Measurements from ENCODE around the gene KDM4B.

Gene KDM4B

DNA sequence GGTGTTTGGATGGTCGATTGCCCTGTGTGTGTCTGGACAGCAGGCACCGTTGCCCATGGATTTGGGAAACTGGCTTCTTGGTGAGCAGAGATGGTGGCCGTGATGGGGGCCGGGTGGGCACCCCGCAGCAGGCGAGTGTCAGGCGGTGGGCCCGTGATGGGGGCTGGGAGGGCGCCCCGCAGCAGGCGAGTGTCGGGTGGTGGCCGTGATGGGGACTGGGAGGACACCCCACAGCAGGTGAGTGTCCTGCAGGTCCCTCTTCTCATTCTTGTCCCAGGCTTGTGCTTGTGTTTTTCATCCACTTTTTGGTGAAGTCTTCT, 86.5 kb downstream of the KDM4B start:
- TF ChIP-seq, protein P1, sequence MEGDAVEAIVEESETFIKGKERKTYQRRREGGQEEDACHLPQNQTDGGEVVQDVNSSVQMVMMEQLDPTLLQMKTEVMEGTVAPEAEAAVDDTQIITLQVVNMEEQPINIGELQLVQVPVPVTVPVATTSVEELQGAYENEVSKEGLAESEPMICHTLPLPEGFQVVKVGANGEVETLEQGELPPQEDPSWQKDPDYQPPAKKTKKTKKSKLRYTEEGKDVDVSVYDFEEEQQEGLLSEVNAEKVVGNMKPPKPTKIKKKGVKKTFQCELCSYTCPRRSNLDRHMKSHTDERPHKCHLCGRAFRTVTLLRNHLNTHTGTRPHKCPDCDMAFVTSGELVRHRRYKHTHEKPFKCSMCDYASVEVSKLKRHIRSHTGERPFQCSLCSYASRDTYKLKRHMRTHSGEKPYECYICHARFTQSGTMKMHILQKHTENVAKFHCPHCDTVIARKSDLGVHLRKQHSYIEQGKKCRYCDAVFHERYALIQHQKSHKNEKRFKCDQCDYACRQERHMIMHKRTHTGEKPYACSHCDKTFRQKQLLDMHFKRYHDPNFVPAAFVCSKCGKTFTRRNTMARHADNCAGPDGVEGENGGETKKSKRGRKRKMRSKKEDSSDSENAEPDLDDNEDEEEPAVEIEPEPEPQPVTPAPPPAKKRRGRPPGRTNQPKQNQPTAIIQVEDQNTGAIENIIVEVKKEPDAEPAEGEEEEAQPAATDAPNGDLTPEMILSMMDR (IDR thresholded peaks at IDR 0.05; ENCODE audit: control insufficient read depth, insufficient read depth, low read depth, low read length, missing control alignments) = no peak
- no peak for DNase-seq (ENCODE audit: low read depth)
- no peak overlapping the region for H3K4me3 ChIP-seq (ENCODE audit: control insufficient read depth, low read depth, low read length)

DNA sequence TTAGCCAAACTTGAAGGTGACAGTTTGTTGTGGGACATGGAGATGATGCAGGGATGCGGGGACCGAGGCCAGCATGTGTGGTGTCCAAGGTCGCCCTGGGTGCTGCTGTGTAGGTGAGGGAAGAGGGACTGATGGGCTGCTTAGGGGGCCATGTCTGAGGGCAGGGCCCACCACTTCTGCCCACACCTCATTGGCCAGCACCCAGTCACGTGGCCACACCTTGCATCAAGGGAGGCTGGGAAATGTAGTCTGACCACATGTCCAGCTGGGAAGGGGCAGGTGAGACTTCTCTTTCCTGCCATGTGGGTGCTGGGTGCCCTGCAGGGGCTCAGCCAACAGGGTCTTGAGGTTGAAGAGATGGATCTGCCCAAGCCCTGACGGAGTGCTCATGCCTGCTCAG, 88.9 kb downstream of the KDM4B start:
- no peak for DNase-seq (ENCODE audit: low read depth)
- no peak overlapping the region for H3K4me3 ChIP-seq (ENCODE audit: control insufficient read depth, low read depth, low read length)
- TF ChIP-seq, protein P1 (IDR thresholded peaks at IDR 0.05; ENCODE audit: control insufficient read depth, insufficient read depth, low read depth, low read length, missing control alignments) = no peak

DNA sequence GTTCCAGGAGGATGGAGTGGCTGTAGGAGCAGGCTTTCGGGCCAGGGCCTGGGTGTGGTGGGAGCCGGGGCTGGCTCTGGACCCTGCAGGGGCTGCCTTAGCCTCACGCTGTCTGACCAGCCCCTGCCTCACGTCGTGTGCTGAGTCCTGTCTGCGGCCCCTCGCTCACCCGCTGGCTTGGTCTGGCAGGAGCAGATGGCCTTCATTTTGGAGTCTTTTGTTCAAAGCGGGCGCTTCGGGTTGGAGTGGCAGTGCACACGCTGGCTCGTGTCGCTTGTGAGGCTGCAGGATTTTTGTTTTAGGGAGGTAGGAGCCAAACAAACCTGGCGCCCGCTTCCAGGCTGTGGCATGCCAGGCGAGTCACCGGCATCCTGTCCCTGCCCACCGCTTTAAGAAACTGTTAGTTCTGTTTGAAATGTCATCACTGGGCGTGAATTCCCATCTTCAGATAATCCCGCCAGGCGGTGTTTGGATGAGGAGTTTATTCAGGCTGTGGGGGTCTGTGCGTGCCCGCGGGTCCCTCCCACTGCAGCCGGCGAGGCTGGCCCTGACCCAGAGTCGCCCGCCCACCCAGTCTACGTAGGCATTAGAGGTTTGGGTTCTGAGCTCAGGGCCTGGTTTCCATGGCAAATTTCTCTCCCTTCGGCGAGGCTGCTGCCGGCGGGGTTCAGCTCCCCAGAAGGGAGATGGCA, 89.8 kb downstream of the KDM4B start:
- TF ChIP-seq, protein P1 (IDR thresholded peaks at IDR 0.05; ENCODE audit: control insufficient read depth, insufficient read depth, low read depth, low read length, missing control alignments) = no peak
- H3K4me3 ChIP-seq (ENCODE audit: control insufficient read depth, low read depth, low read length) = no peak overlapping the region
- no peak for DNase-seq (ENCODE audit: low read depth)

DNA sequence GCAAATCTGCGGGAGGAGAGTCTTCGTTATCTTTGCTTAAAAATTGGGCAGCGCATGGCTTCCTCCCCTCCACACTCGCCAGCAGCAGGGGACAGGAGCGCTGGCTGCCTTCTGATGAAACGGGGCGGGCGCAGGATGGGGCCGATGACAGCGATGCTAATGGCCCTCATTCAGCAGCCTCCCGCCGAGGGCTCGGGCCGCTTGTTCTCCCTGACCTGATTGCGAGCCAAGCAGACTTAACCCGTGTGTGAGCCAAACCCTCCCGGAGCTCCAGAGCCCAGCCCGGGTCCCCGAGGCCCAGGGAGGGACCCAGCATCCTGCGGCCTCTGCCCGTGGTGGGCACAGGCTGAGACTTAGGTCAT, 90.3 kb downstream of the KDM4B start:
- TF ChIP-seq, protein P1 (IDR thresholded peaks at IDR 0.05; ENCODE audit: control insufficient read depth, insufficient read depth, low read depth, low read length, missing control alignments) = no peak
- no peak overlapping the region for H3K4me3 ChIP-seq (ENCODE audit: control insufficient read depth, low read depth, low read length)
- no peak for DNase-seq (ENCODE audit: low read depth)

DNA sequence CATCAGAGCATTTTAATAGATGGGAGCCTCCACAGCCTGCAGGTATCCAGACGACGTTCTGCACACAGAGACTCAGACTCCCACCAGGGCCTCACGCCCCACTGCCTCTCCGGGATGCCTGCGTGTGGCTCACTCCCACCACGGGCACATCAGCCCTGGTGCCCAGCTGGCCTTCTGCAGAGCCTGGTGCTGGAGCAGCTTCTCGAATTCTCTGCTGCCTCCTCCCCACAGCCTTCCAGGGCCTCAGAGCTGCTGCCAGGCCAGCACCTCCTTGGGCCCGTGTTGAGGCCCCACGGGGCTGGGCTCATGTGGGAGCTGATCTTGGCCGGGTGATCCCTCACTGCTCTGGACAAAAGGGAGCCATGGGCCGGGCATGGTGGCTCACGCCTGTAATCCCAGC, 90.9 kb downstream of the KDM4B start:
- TF ChIP-seq, protein P1 (IDR thresholded peaks at IDR 0.05; ENCODE audit: control insufficient read depth, insufficient read depth, low read depth, low read length, missing control alignments) = no peak
- no peak overlapping the region for H3K4me3 ChIP-seq (ENCODE audit: control insufficient read depth, low read depth, low read length)
- DNase-seq (ENCODE audit: low read depth) = no peak

DNA sequence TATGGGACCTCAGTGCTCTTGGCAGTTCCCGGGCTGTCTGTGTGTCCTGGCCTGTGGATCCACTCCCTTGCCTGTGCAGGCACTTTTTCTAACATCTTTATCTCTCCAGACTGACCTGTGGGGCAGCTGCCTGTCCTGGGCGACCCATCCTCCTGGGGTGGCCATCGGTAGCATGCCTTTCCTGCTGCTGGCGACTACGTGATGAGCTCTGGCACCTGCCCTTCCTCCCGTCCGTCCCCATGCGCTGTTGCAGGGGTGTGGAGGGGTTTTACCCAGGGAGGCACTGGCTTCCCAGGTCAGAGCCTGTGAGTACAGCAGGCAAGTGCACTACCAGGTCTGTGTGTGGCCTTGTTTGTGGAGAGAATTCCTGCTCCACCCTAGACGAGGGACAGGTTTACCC, 93.3 kb downstream of the KDM4B start:
- no peak for DNase-seq (ENCODE audit: low read depth)
- no peak overlapping the region for H3K4me3 ChIP-seq (ENCODE audit: control insufficient read depth, low read depth, low read length)
- TF ChIP-seq, protein P1 (IDR thresholded peaks at IDR 0.05; ENCODE audit: control insufficient read depth, insufficient read depth, low read depth, low read length, missing control alignments) = no peak

DNA sequence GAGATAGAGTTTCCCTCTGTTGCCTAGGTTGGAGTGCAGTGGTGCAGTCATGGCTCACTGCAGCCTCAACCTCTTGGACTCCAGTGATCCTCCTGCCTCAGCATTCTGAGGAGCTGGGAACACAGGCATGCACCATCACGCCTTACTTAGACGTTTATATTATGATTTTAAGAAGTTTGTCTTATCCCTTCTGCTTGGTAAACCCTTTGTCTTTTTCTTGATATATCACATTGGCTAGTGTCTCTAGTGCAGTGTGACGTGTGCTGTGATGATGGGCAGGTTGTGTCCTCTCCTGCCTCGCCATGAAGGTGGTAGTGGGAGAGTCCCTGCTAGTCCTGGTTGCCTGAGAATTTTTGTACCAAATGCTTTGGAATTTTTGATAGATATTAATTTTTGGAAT, 93.9 kb downstream of the KDM4B start:
- TF ChIP-seq, protein P1 (IDR thresholded peaks at IDR 0.05; ENCODE audit: control insufficient read depth, insufficient read depth, low read depth, low read length, missing control alignments) = no peak
- H3K4me3 ChIP-seq (ENCODE audit: control insufficient read depth, low read depth, low read length) = no peak overlapping the region
- DNase-seq (ENCODE audit: low read depth) = no peak
